K562 (cell line): Measurements from ENCODE around the gene GAB4. TPM values are rescaled to one million over a fixed set of nuclear protein-coding genes. Genes with fewer than 3 reads are reported as not detected.

ENCODE experiments used
- ATAC-seq: fragments of 200-7000 bp; cut with Tn5 transposase; 3 replicates; pipeline ENCODE4 v1.9.1; 2020; ENCODE audit warnings: moderate library complexity
- BruUV-seq: library from RNA; stranded (reverse); fragments of 400-500 nt; replicated peaks from 2 replicates; lab custom pipeline; 2021; lab: Mats Ljungman, UMichigan
- CTCF ChIA-PET: fragments of 300-600 bp; formaldehyde crosslinking; extraction: SDS; loops from one replicate; lab custom pipeline; 2021; ENCODE audit warnings: low intra/inter-chr PET ratio; lab: Yijun Ruan, JAX
- POLR2A ChIA-PET: fragments of 300-600, 350-650 bp; sonication (Branson Sonifier 250); formaldehyde crosslinking; extraction: SDS; loops from one replicate; lab custom pipeline; 2021; ENCODE audit warnings: antibody characterized with exemption, inconsistent platforms; lab: Yijun Ruan, JAX
- DNase-seq, 4 experiments: peaks; one replicate each; pipeline versions ENCODE4 v3.0.0 to v3.0.0-alpha.2; 2011 to 2018; ENCODE audit warnings: low spot score in 3 of 4, mixed read lengths in 3 of 4; ENCODE audit errors: extremely low read depth in 1 of 4
- FAIRE-seq: peaks from 2 replicates; lab custom pipeline; 2011; peaks lifted over from hg19 to GRCh38; lab: Jason Lieb, UNC
- H2AFZ ChIP-seq: 2 replicates; pipeline ENCODE4 v1.6.0; 2011; ENCODE audit warnings: low read depth, low read length, control low read depth, inconsistent platforms
- H3K27ac ChIP-seq: fragments of 200-600 bp; 3 replicates; pipeline ENCODE4 v1.8.0; 2011; ENCODE audit warnings: low read depth, mild to moderate bottlenecking, control low read depth, inconsistent platforms, low read length, moderate library complexity, mixed read lengths; ENCODE audit errors: extremely low read depth
- H3K27me3 ChIP-seq, 2 experiments: fragments of 300-600 bp in 1 of 2; 2 replicates in 1 of 2; 3 replicates in 1 of 2; pipeline versions ENCODE4 v1.6.0 to v1.8.0; 2011; ENCODE audit warnings: inconsistent platforms in 2 of 2, low read length in 2 of 2, mild to moderate bottlenecking in 1 of 2, mixed read lengths in 1 of 2, moderate library complexity in 1 of 2; ENCODE audit not compliant: control insufficient read depth in 2 of 2, insufficient read depth in 2 of 2
- H3K36me3 ChIP-seq: fragments of 300-600 bp; 3 replicates; pipeline ENCODE4 v1.8.0; 2011; ENCODE audit warnings: mild to moderate bottlenecking, low read length, inconsistent platforms; ENCODE audit not compliant: control insufficient read depth, insufficient read depth
- H3K4me1 ChIP-seq, 2 experiments: fragments of 200-600 bp in 1 of 2; replicated peaks in 1 of 2; 2 replicates in 1 of 2; 3 replicates in 1 of 2; pipeline versions ENCODE4 v1.5.1 to v1.8.0; 2011; ENCODE audit warnings: inconsistent platforms in 2 of 2, low read length in 2 of 2, mild to moderate bottlenecking in 1 of 2, mixed read lengths in 1 of 2, moderate library complexity in 1 of 2; ENCODE audit not compliant: control insufficient read depth in 2 of 2, insufficient read depth in 2 of 2
- H3K4me2 ChIP-seq: 2 replicates; pipeline ENCODE4 v1.6.1; 2011; ENCODE audit warnings: low read length, control low read depth, inconsistent platforms, mixed read lengths; ENCODE audit not compliant: insufficient read depth
- H3K4me3 ChIP-seq: fragments of 200-600 bp; sonication (generic), shearing (Covaris generic); 2 replicates; pipeline ENCODE4 v1.5.1; 2016; ENCODE audit warnings: control low read depth, inconsistent platforms
- H3K79me2 ChIP-seq: fragments of 200-600 bp; 3 replicates; pipeline ENCODE4 v1.8.0; 2011; ENCODE audit warnings: low read length, inconsistent platforms; ENCODE audit not compliant: control insufficient read depth, insufficient read depth
- H3K9ac ChIP-seq, 2 experiments: 2 replicates each; pipeline versions ENCODE4 v1.6.0 to v1.6.1; 2011; ENCODE audit warnings: low read depth in 2 of 2, low read length in 2 of 2, control low read depth in 1 of 2, inconsistent platforms in 1 of 2, mild to moderate bottlenecking in 1 of 2, mixed read lengths in 1 of 2; ENCODE audit not compliant: insufficient read depth in 1 of 2
- H3K9me1 ChIP-seq: one replicate; pipeline ENCODE4 v1.6.0; 2011; ENCODE audit warnings: inconsistent platforms, mild to moderate bottlenecking, low read length, moderate library complexity; ENCODE audit not compliant: control insufficient read depth, insufficient read depth
- H3K9me3 ChIP-seq: replicated peaks from 2 replicates; pipeline ENCODE4 v1.5.1; 2011; ENCODE audit warnings: low read depth, low read length, inconsistent platforms; ENCODE audit not compliant: control insufficient read depth, insufficient read depth
- H4K20me1 ChIP-seq: replicated peaks from 2 replicates; pipeline ENCODE4 v1.6.1; 2011; ENCODE audit warnings: low read length, inconsistent platforms, mixed read lengths; ENCODE audit not compliant: control insufficient read depth, insufficient read depth
- CCNT2 ChIP-seq: IDR thresholded peaks from 2 replicates; pipeline ENCODE4 v1.6.1; 2011; ENCODE audit warnings: borderline replicate concordance, low read depth, mild to moderate bottlenecking, moderate library complexity, mixed read lengths, low read length; ENCODE audit not compliant: insufficient read length; ENCODE audit errors: extremely low read depth
- CEBPG ChIP-seq, 3 experiments: fragments of 200-800 bp in 1 of 3; sonication (Bioruptor generic) in 1 of 3; sonication (generic) in 1 of 3; formaldehyde crosslinking in 1 of 3; IDR thresholded peaks in 2 of 3; conservative IDR thresholded peaks in 1 of 3; 2 replicates each; pipeline versions ENCODE4 v1.6.1 to v1.8.0; 2016 to 2022; ENCODE audit warnings: missing compliant biosample characterization in 2 of 3, missing genetic modification characterization in 2 of 3, mild to moderate bottlenecking in 1 of 3, missing genetic modification reagents in 1 of 3
- ETS2 ChIP-seq: IDR thresholded peaks from 2 replicates; pipeline ENCODE4 v1.6.1; 2016; ENCODE audit warnings: borderline replicate concordance, missing genetic modification characterization, mild to moderate bottlenecking, moderate library complexity, missing compliant biosample characterization; ENCODE audit not compliant: poor library complexity, severe bottlenecking
- LCOR ChIP-seq: sonication (generic); formaldehyde crosslinking; IDR thresholded peaks from 2 replicates; pipeline ENCODE4 v1.8.0; 2022; ENCODE audit warnings: mild to moderate bottlenecking, missing genetic modification reagents
- MXI1 ChIP-seq: IDR thresholded peaks from 2 replicates; pipeline ENCODE4 v1.6.1; 2011; ENCODE audit warnings: low read depth, mild to moderate bottlenecking, improper control_type of control experiment, low read length
- NFE2L1 ChIP-seq: fragments of 450-650 bp; IDR thresholded peaks from 2 replicates; pipeline ENCODE4 v1.6.1; 2016; ENCODE audit warnings: missing genetic modification characterization, low read depth, mild to moderate bottlenecking, missing compliant biosample characterization, moderate library complexity, borderline replicate concordance
- NFIX ChIP-seq: fragments of 250-450 bp; sonication (Bioruptor Pico); IDR thresholded peaks from 2 replicates; pipeline ENCODE4 v1.4.0; 2020; ENCODE audit warnings: low read depth, mild to moderate bottlenecking, moderate library complexity
- RBBP5 ChIP-seq: fragments of 200-600 bp; sonication (generic); IDR thresholded peaks from 2 replicates; pipeline ENCODE4 v1.6.1; 2012; ENCODE audit warnings: borderline replicate concordance, mild to moderate bottlenecking, low read length, control low read depth, inconsistent platforms; ENCODE audit not compliant: insufficient read depth, poor library complexity, severe bottlenecking
- RBM22 ChIP-seq: fragments of 200-400 bp; formaldehyde crosslinking; IDR thresholded peaks from 2 replicates; pipeline ENCODE4 v1.6.1; 2018; ENCODE audit warnings: low read length, low read depth; ENCODE audit not compliant: poor library complexity, severe bottlenecking
- RHOXF2B ChIP-seq: fragments of 250-450 bp; sonication (Bioruptor Pico); conservative IDR thresholded peaks from 2 replicates; pipeline ENCODE4 v1.5.1; 2021
- RNF219 ChIP-seq: fragments of 250-450 bp; sonication (Bioruptor Pico); IDR thresholded peaks from 2 replicates; pipeline ENCODE4 v1.5.0; 2022; ENCODE audit warnings: mild to moderate bottlenecking
- SAFB ChIP-seq: fragments of 200-400 bp; formaldehyde crosslinking; IDR thresholded peaks from 2 replicates; pipeline ENCODE4 v1.6.1; 2017; ENCODE audit warnings: low read depth, low read length, borderline replicate concordance
- TCF15 ChIP-seq: fragments of 250-450 bp; sonication (Bioruptor Pico); IDR thresholded peaks from 2 replicates; pipeline ENCODE4 v1.8.0; 2022; ENCODE audit warnings: moderate library complexity, mild to moderate bottlenecking, inconsistent platforms
- TEAD1 ChIP-seq, 2 experiments: fragments of 450-650 bp in 1 of 2; sonication (generic) in 1 of 2; formaldehyde crosslinking; IDR thresholded peaks; 2 replicates each; pipeline versions ENCODE4 v1.4.0 to v1.8.0; 2020 to 2022; ENCODE audit warnings: mild to moderate bottlenecking in 2 of 2, missing genetic modification reagents in 1 of 2
- TOE1 ChIP-seq, 2 experiments: fragments of 450-650 bp in 1 of 2; sonication (generic) in 1 of 2; formaldehyde crosslinking in 1 of 2; IDR thresholded peaks; 2 replicates each; pipeline versions ENCODE4 v1.7.1 to v1.8.0; 2016 to 2022; ENCODE audit warnings: borderline replicate concordance in 2 of 2, mild to moderate bottlenecking in 2 of 2, antibody characterized with exemption in 1 of 2, inconsistent platforms in 1 of 2, low read depth in 1 of 2, missing genetic modification reagents in 1 of 2, moderate library complexity in 1 of 2
- ZNF143 ChIP-seq: sonication (generic); formaldehyde crosslinking; IDR thresholded peaks from 2 replicates; pipeline ENCODE4 v1.9.0; 2022; ENCODE audit warnings: mild to moderate bottlenecking, missing genetic modification reagents
- ZNF23 ChIP-seq: fragments of 250-450 bp; sonication (Bioruptor Pico); IDR thresholded peaks from 2 replicates; pipeline ENCODE4 v1.4.0; 2020; ENCODE audit warnings: mild to moderate bottlenecking
- ZNF384 ChIP-seq: IDR thresholded peaks from 2 replicates; pipeline ENCODE4 v1.6.1; 2012; ENCODE audit warnings: low read depth, low read length, improper control_type of control experiment
- WGBS: fragments of 100-300 bp; shearing (Covaris generic); methylation state at CpG from one replicate; pipeline ENCODE4 v1.1.6; 2016; ENCODE audit warnings: low coverage, mixed read lengths; ENCODE audit not compliant: insufficient coverage; ENCODE audit errors: missing lambda C conversion rate; 5-methylcytosine and 5-hydroxymethylcytosine counted together
- in situ Hi-C: fragments of 300-500 bp; cut with MboI; formaldehyde crosslinking; loops from 4 replicates; pipeline ENCODE4 v1.15.0; 2018; ENCODE audit warnings: inconsistent platforms, mixed read lengths
- intact Hi-C: fragments of 100-400 bp; cut with micrococcal nuclease; formaldehyde crosslinking; loops from 2 replicates; pipeline ENCODE4 v1.14.2; 2022
- polyA plus RNA-seq, 8 experiments: library from polyadenylated mRNA; depleted of rRNA in 4 of 8; stranded (reverse) in 5 of 8; unstranded in 3 of 8; fragments of >200 nt; fragmentation: Nextera tagmentation in 2 of 8; fragmentation: Illumina TruSeq in 1 of 8; extraction: Ambion mirVana in 2 of 8; extraction: Trizol in 1 of 8; gene quantifications; 2 replicates each; pipeline versions ENCODE4 v1.2.1 to v1.2.3, GENCODE V29; 2011 to 2014; ENCODE audit warnings: inconsistent platforms in 1 of 8, missing spikeins in 1 of 8
- total RNA-seq, 7 experiments: library from RNA; depleted of rRNA in 6 of 7; stranded (reverse); fragments of >200 nt in 6 of 7; fragmentation: Illumina TruSeq in 2 of 7; extraction: Trizol in 2 of 7; gene quantifications; 2 replicates each; pipeline versions ENCODE4 v1.2.1 to v1.2.3, GENCODE V29; 2011 to 2021; ENCODE audit warnings: low replicate concordance in 1 of 7

Gene GAB4
- total and polyA plus RNA-seq, 9 of the 15 experiments (the other 6 are each of a cell fraction or from before 2014, with no cell fraction given): 0.04 to 0.11 (median 0.04) TPM; not detected in 6

DNA sequence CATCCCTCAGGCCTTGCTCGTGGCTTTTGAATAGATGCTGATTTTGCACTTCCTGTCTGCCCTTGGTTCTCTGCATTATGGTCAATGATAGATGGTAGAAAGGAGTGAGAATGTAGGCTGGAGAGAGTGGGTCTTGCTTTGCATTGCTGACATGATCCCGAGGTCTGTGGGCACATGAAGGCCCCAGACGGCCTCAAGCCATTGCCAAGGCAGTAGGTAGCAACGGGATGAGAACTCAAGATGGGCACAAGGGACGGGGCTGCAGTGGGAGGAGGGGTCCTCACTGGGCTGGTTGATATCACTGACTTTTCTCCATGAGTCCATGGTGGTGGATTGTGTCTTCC lies 54.0 kb downstream of the GAB4 start:
- no peaks in the 10 kb centered on the region for H3K4me1 ChIP-seq
- H3K4me2 ChIP-seq: no peak overlapping the region
- no peak overlapping the region for H3K4me3 ChIP-seq
- H3K9ac ChIP-seq: no peak overlapping the region
- no peaks in the 10 kb centered on the region for H3K9me1 ChIP-seq
- no peak overlapping the region for H2AFZ ChIP-seq
- intact Hi-C loops: no loop called here
- POLR2A ChIA-PET: interaction anchor here (0.6 to 0.7 kb wide), 2 partner anchors 114 to 218 kb away, joined by 3 read pairs; no protein-coding TSS in a partner anchor
- 0% methylated on average over 5 of the region's 5 CpGs for WGBS
- H3K36me3 ChIP-seq: no peaks in the 10 kb centered on the region
- no peak for FAIRE-seq
- no TSS peak for BruUV-seq
- H4K20me1 ChIP-seq: no peaks in the 10 kb centered on the region
- ATAC-seq: no peak
- peaks cover 4 to 16% of the 10 kb centered on the region in 2 experiments; a peak in 2 of 5 replicates for H3K27me3 ChIP-seq
- no peaks in the 10 kb centered on the region for H3K9me3 ChIP-seq
- peak in 1 of 4 experiments; percentile 4 for DNase-seq
- in situ Hi-C loops: no loop called here
- TF ChIP-seq ZNF384: no peak
- TF ChIP-seq RBM22: no peak
- no peak for TF ChIP-seq ETS2
- no peak for TF ChIP-seq LCOR (CRISPR knock-in tag)
- TF ChIP-seq ZNF23 (CRISPR knock-in tag): no peak
- no peak for TF ChIP-seq TEAD1 (CRISPR knock-in tag; IDR thresholded peaks at IDR 0.05)
- TF ChIP-seq RBBP5: no peak
- TF ChIP-seq TOE1 (IDR thresholded peaks at IDR 0.05; ENCODE audit: borderline replicate concordance): no peak
- TF ChIP-seq TOE1 (CRISPR knock-in tag; IDR thresholded peaks at IDR 0.05; ENCODE audit: borderline replicate concordance, low read depth): no peak
- TF ChIP-seq NFIX (CRISPR knock-in tag): no peak
- TF ChIP-seq RNF219: no peak
- TF ChIP-seq MXI1: no peak
- TF ChIP-seq TCF15 (CRISPR knock-in tag): no peak
- TF ChIP-seq CEBPG (CRISPR knock-in tag; IDR thresholded peaks at IDR 0.05): no peak
- TF ChIP-seq CEBPG (tag; conservative IDR thresholded peaks at IDR 0.05 in 1 of 2, IDR thresholded peaks at IDR 0.05 in 1 of 2): no peak
- TF ChIP-seq RHOXF2B (CRISPR knock-in tag): no peak
- no peak for TF ChIP-seq CCNT2
- no peak for TF ChIP-seq ZNF143 (CRISPR knock-in tag)
- TF ChIP-seq SAFB: no peak
- no peak for TF ChIP-seq NFE2L1 (tag)
- H3K79me2 ChIP-seq: no peaks in the 10 kb centered on the region
- no peak overlapping the region for H3K27ac ChIP-seq
- CTCF ChIA-PET: no interaction called here
